Right lobe of liver (tissue), 4 donors: ENCODE measurements around the gene RALGPS1.

ENCODE experiments used
- CTCF ChIP-seq, 4 donors: fragments of 200-600 bp in 3 of 4; fragments of 450-650 bp in 1 of 4; IDR thresholded peaks; one replicate each; pipeline versions ENCODE4 v1.5.1 to v1.8.0; 2016 to 2022; ENCODE audit warnings: antibody characterized with exemption in 4 of 4, mild to moderate bottlenecking in 2 of 4
- POLR2A ChIP-seq: fragments of 450-650 bp; IDR thresholded peaks from one replicate; pipeline ENCODE4 v1.6.1; 2017; ENCODE audit warnings: antibody characterized with exemption, mild to moderate bottlenecking
- donor health status: DM: no; HTN: no; CAD: no.
- donor health status: DM: no; HTN: no; CAD: no.
- donor health status: DM: no; HTN: yes; CAD: no.

GRCh38 chr9:126974594-126974993, 60.0 kb downstream of the RALGPS1 start:
- TF ChIP-seq CTCF (IDR thresholded peaks at IDR 0.05): no peak
- no peak for TF ChIP-seq POLR2A
